ENCODE measurements around the gene RSRC1. TPM values are rescaled to one million over a fixed set of nuclear protein-coding genes. Genes with fewer than 3 reads are reported as not detected.

The RSRC1 gene
- total RNA-seq, 1 experiment from 2014 or later = 37.9 TPM

DNA sequence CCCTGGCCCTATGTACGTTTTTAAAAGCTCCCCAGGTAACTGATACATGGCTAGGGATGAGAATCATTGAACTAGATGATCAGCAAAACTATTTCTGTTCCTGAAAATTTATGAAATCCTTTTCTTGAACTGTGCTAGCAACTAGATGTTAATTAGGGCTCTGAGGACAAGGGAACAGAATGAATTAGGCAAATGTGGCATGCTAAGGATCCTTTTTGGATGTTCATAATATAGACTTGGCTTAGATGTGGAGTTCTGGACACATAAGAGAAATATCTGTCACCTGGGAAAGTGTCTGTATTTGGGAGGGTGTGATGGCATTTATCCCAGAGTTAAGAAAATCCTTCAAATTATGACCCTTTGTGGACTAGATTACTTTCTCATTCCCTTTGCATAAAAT, 71.2 kb downstream of the RSRC1 start:
- Histone ChIP-seq H3K9ac (ENCODE audit: extremely low read depth, insufficient read length, low read length) (no peak overlapping the region), H4K8ac (replicated peaks; ENCODE audit: insufficient read length, low read depth, low read length) (no peak overlapping the region), H4K20me1 (ENCODE audit: control insufficient read depth, insufficient read depth, insufficient read length) (no peaks in the 10 kb centered on the region), H3K4me2 (ENCODE audit: insufficient read depth, insufficient read length, low read length) (no peak overlapping the region), H3K79me2 (ENCODE audit: insufficient read depth, low read length) (no peaks in the 10 kb centered on the region), H3K23me2 (ENCODE audit: insufficient read length, low read depth, low read length, poor library complexity, severe bottlenecking) (no peaks in the 10 kb centered on the region), H2AFZ (ENCODE audit: low read length) (no peak overlapping the region), H3K27me3 (ENCODE audit: insufficient read depth, low read length) (no peaks in the 10 kb centered on the region), H3K14ac (ENCODE audit: insufficient read depth, low read length) (no peak overlapping the region), H4K91ac (ENCODE audit: insufficient read length, low read depth, low read length) (no peak overlapping the region), H3K23ac (ENCODE audit: insufficient read length, low read depth, low read length) (no peak overlapping the region), H3K18ac (ENCODE audit: insufficient read length, low read depth, low read length) (no peak overlapping the region), H3K4me1 (ENCODE audit: insufficient read depth, low read length) (no peaks in the 10 kb centered on the region), H2BK15ac (ENCODE audit: low read depth, low read length) (no peak overlapping the region), H3K27ac (ENCODE audit: insufficient read length, low read depth, low read length) (no peak overlapping the region), H2AK5ac (ENCODE audit: insufficient read length, low read length) (no peak overlapping the region), H3K56ac (ENCODE audit: insufficient read length, low read depth, low read length) (no peak overlapping the region), H3K9me3 (ENCODE audit: control insufficient read depth, low read depth, low read length) (no peaks in the 10 kb centered on the region), H2BK5ac (ENCODE audit: insufficient read length, low read length) (no peak overlapping the region), H2BK20ac (ENCODE audit: low read depth, low read length, poor library complexity, severe bottlenecking) (no peak overlapping the region), H2BK120ac (ENCODE audit: low read depth, low read length, poor library complexity, severe bottlenecking) (no peak overlapping the region), H4K5ac (ENCODE audit: insufficient read length, low read depth, low read length) (no peak overlapping the region), H3K79me1 (ENCODE audit: insufficient read depth, low read depth, low read length, poor library complexity, severe bottlenecking) (no peaks in the 10 kb centered on the region), H3K4ac (ENCODE audit: low read depth, low read length) (no peak overlapping the region), H3T11ph (ENCODE audit: low read length) (no peak overlapping the region), H2BK12ac (ENCODE audit: insufficient read length, low read depth, low read length) (no peak overlapping the region)
- TF ChIP-seq, protein P1, sequence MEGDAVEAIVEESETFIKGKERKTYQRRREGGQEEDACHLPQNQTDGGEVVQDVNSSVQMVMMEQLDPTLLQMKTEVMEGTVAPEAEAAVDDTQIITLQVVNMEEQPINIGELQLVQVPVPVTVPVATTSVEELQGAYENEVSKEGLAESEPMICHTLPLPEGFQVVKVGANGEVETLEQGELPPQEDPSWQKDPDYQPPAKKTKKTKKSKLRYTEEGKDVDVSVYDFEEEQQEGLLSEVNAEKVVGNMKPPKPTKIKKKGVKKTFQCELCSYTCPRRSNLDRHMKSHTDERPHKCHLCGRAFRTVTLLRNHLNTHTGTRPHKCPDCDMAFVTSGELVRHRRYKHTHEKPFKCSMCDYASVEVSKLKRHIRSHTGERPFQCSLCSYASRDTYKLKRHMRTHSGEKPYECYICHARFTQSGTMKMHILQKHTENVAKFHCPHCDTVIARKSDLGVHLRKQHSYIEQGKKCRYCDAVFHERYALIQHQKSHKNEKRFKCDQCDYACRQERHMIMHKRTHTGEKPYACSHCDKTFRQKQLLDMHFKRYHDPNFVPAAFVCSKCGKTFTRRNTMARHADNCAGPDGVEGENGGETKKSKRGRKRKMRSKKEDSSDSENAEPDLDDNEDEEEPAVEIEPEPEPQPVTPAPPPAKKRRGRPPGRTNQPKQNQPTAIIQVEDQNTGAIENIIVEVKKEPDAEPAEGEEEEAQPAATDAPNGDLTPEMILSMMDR (conservative IDR thresholded peaks at IDR 0.05) = no peak
- no CpG with 5 or more reads among the region's 1 CpG for WGBS (ENCODE audit: extremely low coverage, insufficient read length, low lambda C conversion rate)
- Mint-ChIP-seq H3K27me3 (ENCODE audit: low read depth) (no peaks in the 10 kb centered on the region), H3K4me1 (no peaks in the 10 kb centered on the region), H3K27ac (no peak overlapping the region), H3K9me3 (no peaks in the 10 kb centered on the region; a peak in 2 of 5 replicates), H3K36me3 (ENCODE audit: insufficient read depth in 1 of 3, low read depth in 3 of 3) (peaks cover 0 to 2% (median 2%) of the 10 kb centered on the region in 3 experiments; a peak in 2 of 7 replicates), H3K4me3 (no peak overlapping the region)
- no peak for DNase-seq
